Anterior cingulate cortex (tissue), 58 donors: ENCODE results near the gene SNRNP200.

Source experiments
- DNase-seq, 58 donors: peaks; one replicate each; lab custom pipeline; 2025; lab: John Stamatoyannopoulos, UW

Gene SNRNP200

GRCh38 chr2:96225016-96225533 is 80.3 kb downstream of the SNRNP200 start:
- DNase-seq, result no peak
